Stimulated activated CD8-positive, alpha-beta memory T cell treated with anti-CD3 and anti-CD28 coated beads, Interleukin-15, amount 100 ng/mL, for 48 hours (primary cell): Measurements from ENCODE around the gene THAP3.
"Not testable (repeated sequence)": the region's sequence is repeated elsewhere in the genome, so short reads cannot be mapped to it uniquely, and the experiment has no call there.

Experiments
- DNase-seq, 2 donors: peaks; one replicate each; pipeline ENCODE4 v3.0.0-alpha.2; 2020; ENCODE audit warnings: low read depth in 2 of 2

Gene THAP3

GRCh38 chr1:6635161-6635909 lies 10.7 kb downstream of the THAP3 start:
- DNase-seq: no peak

GRCh38 chr1:6635910-6636760 lies 11.5 kb downstream of the THAP3 start:
- DNase-seq: no peak

- not testable (repeated sequence) for DNase-seq
These were observed 12.1 kb downstream of the THAP3 start for GRCh38 chr1:6636778-6637177.

- no peak for DNase-seq
These were observed 13.1 kb downstream of the THAP3 start for GRCh38 chr1:6637770-6638169.

- DNase-seq: no peak
These were observed 13.6 kb downstream of the THAP3 start for GRCh38 chr1:6638226-6638625.

GRCh38 chr1:6640867-6641266 lies 16.2 kb downstream of the THAP3 start:
- DNase-seq: not testable (repeated sequence)

GRCh38 chr1:6645018-6645417 lies 20.4 kb downstream of the THAP3 start:
- no peak for DNase-seq

- no peak for DNase-seq
These were observed 22.0 kb downstream of the THAP3 start for GRCh38 chr1:6646499-6647148.

- DNase-seq: no peak
These were observed 23.9 kb downstream of the THAP3 start for GRCh38 chr1:6648556-6648955.

- no peak for DNase-seq
These were observed 27.2 kb downstream of the THAP3 start for GRCh38 chr1:6651909-6652308.

GRCh38 chr1:6652986-6653385 lies 28.3 kb downstream of the THAP3 start:
- DNase-seq: no peak

GRCh38 chr1:6653436-6654290 lies 29.0 kb downstream of the THAP3 start:
- DNase-seq: no peak

- DNase-seq: no peak
These were observed 32.5 kb downstream of the THAP3 start for GRCh38 chr1:6657138-6657537.

- DNase-seq: no peak
These were observed 33.8 kb downstream of the THAP3 start for GRCh38 chr1:6658359-6659060.

GRCh38 chr1:6660415-6661049 lies 35.9 kb downstream of the THAP3 start:
- DNase-seq: no peak

GRCh38 chr1:6662468-6662867 lies 37.8 kb downstream of the THAP3 start:
- not testable (repeated sequence) for DNase-seq

GRCh38 chr1:6666696-6667095 lies 42.0 kb downstream of the THAP3 start:
- DNase-seq: no peak

- DNase-seq: no peak
These were observed 42.5 kb downstream of the THAP3 start for GRCh38 chr1:6667139-6667538.

- no peak for DNase-seq
These were observed 43.8 kb downstream of the THAP3 start for GRCh38 chr1:6668503-6668902.

GRCh38 chr1:6672558-6672957 lies 47.9 kb downstream of the THAP3 start:
- no peak for DNase-seq
